Measurements from ENCODE around the gene USP11.

Gene USP11

DNA sequence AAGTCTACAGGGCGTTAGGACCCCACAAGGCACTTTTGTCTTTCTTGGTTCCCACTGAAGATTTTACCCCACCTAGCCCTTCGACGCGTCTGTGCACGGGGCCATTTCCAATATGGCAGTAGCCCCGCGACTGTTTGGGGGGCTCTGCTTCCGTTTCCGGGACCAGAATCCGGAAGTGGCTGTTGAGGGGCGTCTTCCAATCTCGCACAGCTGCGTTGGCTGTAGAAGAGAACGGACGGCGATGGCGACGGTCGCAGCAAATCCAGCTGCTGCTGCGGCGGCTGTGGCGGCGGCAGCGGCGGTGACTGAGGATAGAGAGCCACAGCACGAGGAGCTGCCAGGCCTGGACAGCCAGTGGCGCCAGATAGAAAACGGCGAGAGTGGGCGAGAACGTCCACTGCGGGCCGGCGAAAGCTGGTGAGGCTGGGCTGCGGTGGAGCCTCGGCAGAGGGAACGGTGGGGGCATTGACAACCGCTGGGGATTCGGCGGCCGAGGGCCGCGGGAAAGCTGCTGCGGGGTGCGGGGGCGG is at the start of gene USP11:
TSS of gene USP11 (plus strand) at position 207 of the 530 bp plus-strand sequence. CDS start at position 242, 35 bp downstream.
- H3K4me3 ChIP-seq (ENCODE audit: low read depth in 1 of 2, low read length in 2 of 2) = peak within 1 kb of the TSS; percentile 57 to 76
- H3K9ac ChIP-seq (ENCODE audit: low read depth, low read length) = peak within 1 kb of the TSS; percentile 88
- ATAC-seq (ENCODE audit: insufficient read depth, low read depth) (peak; percentile 69), DNase-seq (peak; percentile 84)
- peaks cover 25% of the 10 kb centered on the region for H3K36me3 ChIP-seq (ENCODE audit: insufficient read depth, low read length)
- H3K27me3 ChIP-seq (ENCODE audit: insufficient read depth, low read length, poor library complexity) = no peaks in the 10 kb centered on the region
- TF ChIP-seq, protein P1, sequence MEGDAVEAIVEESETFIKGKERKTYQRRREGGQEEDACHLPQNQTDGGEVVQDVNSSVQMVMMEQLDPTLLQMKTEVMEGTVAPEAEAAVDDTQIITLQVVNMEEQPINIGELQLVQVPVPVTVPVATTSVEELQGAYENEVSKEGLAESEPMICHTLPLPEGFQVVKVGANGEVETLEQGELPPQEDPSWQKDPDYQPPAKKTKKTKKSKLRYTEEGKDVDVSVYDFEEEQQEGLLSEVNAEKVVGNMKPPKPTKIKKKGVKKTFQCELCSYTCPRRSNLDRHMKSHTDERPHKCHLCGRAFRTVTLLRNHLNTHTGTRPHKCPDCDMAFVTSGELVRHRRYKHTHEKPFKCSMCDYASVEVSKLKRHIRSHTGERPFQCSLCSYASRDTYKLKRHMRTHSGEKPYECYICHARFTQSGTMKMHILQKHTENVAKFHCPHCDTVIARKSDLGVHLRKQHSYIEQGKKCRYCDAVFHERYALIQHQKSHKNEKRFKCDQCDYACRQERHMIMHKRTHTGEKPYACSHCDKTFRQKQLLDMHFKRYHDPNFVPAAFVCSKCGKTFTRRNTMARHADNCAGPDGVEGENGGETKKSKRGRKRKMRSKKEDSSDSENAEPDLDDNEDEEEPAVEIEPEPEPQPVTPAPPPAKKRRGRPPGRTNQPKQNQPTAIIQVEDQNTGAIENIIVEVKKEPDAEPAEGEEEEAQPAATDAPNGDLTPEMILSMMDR (IDR thresholded peaks at IDR 0.05; ENCODE audit: borderline replicate concordance, extremely low read depth, low read length, poor library complexity, severe bottlenecking) = no peak
- no peak for TF ChIP-seq EZH2 (IDR thresholded peaks at IDR 0.05; ENCODE audit: borderline replicate concordance, low read depth, low read length, severe bottlenecking)
- H3K4me1 ChIP-seq (ENCODE audit: insufficient read depth, low read length) = peaks cover 36% of the 10 kb centered on the region
- peak within 1 kb of the TSS; percentile 78 for H3K4me2 ChIP-seq (ENCODE audit: insufficient read depth, low read length)
- peak within 1 kb of the TSS; percentile 98 for H3K27ac ChIP-seq (ENCODE audit: low read length)
- H2AFZ ChIP-seq (ENCODE audit: low read depth, low read length) = peak within 1 kb of the TSS; percentile 82
- H4K20me1 ChIP-seq (ENCODE audit: insufficient read depth, low read length) = peaks cover 9% of the 10 kb centered on the region; the same call in 1 of the 2 replicates
- peaks cover 45% of the 10 kb centered on the region for H3K79me2 ChIP-seq (ENCODE audit: insufficient read depth, low read length)
- H3K9me3 ChIP-seq (ENCODE audit: insufficient read depth, low read length, severe bottlenecking) = no peaks in the 10 kb centered on the region

DNA sequence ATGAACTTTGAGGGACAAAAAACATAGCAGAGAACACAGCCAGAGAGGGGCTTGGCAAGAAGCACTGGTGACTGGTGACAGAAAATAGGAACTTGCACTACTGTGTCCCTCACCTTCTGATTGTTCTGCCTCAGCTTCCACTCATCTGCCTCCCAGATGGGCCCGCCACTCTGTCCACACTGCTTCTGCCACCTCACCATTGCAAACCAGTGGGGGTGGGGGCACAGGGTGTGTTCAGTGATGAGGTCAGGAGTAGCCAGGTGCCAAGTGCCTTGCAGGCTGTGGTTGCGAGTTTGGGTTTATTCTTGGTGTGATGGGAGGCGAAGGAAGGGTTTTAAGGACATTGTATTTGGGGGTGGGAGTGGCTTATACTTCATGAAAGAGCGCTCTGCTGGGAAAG is 48.3 kb upstream of the USP11 start:
- TF ChIP-seq, protein P1 (IDR thresholded peaks at IDR 0.05; ENCODE audit: borderline replicate concordance, extremely low read depth, low read length, poor library complexity, severe bottlenecking) = no peak
- no peak for TF ChIP-seq EZH2 (IDR thresholded peaks at IDR 0.05; ENCODE audit: borderline replicate concordance, low read depth, low read length, severe bottlenecking)

DNA sequence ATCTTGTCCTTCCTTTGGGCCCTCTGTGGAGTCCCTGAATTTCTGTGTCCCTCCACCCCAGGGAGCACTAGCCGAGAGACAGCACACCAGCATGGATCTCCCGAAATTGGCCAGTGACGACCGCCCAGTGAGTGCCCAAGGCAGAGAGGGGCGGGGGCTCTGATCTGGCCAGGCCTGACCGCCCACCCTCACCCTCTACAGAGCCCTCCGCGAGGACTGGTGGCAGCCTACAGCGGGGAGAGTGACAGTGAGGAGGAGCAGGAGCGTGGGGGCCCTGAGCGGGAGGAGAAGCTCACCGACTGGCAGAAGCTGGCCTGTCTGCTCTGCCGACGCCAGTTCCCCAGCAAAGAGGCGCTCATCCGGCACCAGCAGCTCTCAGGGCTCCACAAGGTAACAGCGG is 47.6 kb upstream of the USP11 start:
- Histone ChIP-seq H3K36me3 (ENCODE audit: insufficient read depth, low read length) (peaks cover 56% of the 10 kb centered on the region), H3K27ac (ENCODE audit: low read length) (no peak overlapping the region)
- ATAC-seq (ENCODE audit: insufficient read depth, low read depth) = no peak

More for the DNA sequence above, 48.3 kb upstream of the USP11 start:
- Histone ChIP-seq H3K4me1 (ENCODE audit: insufficient read depth, low read length) (no peaks in the 10 kb centered on the region), H3K27me3 (ENCODE audit: insufficient read depth, low read length, poor library complexity) (no peaks in the 10 kb centered on the region), H3K9me3 (ENCODE audit: insufficient read depth, low read length, severe bottlenecking) (no peaks in the 10 kb centered on the region), H3K4me3 (ENCODE audit: low read depth in 1 of 2, low read length in 2 of 2) (no peak overlapping the region), H3K9ac (ENCODE audit: low read depth, low read length) (no peak overlapping the region), H3K4me2 (ENCODE audit: insufficient read depth, low read length) (no peak overlapping the region), H2AFZ (ENCODE audit: low read depth, low read length) (no peak overlapping the region), H3K79me2 (ENCODE audit: insufficient read depth, low read length) (no peaks in the 10 kb centered on the region), H3K36me3 (ENCODE audit: insufficient read depth, low read length) (peaks cover 62% of the 10 kb centered on the region), H4K20me1 (ENCODE audit: insufficient read depth, low read length) (0 out of 2 replicates have a peak, but pooled peaks cover under 1% of the 10 kb centered on the region), H3K27ac (ENCODE audit: low read length) (no peak overlapping the region)
- no peak for ATAC-seq (ENCODE audit: insufficient read depth, low read depth)
- DNase-seq = no peak

More for the DNA sequence above, 47.6 kb upstream of the USP11 start:
- no peak overlapping the region for H3K4me2 ChIP-seq (ENCODE audit: insufficient read depth, low read length)
- no peaks in the 10 kb centered on the region for H3K79me2 ChIP-seq (ENCODE audit: insufficient read depth, low read length)
- no peak for DNase-seq
- H3K27me3 ChIP-seq (ENCODE audit: insufficient read depth, low read length, poor library complexity) = no peaks in the 10 kb centered on the region
- H2AFZ ChIP-seq (ENCODE audit: low read depth, low read length) = no peak overlapping the region
- H3K9ac ChIP-seq (ENCODE audit: low read depth, low read length) = no peak overlapping the region
- no peak for TF ChIP-seq EZH2 (IDR thresholded peaks at IDR 0.05; ENCODE audit: borderline replicate concordance, low read depth, low read length, severe bottlenecking)
- TF ChIP-seq, protein P1 (IDR thresholded peaks at IDR 0.05; ENCODE audit: borderline replicate concordance, extremely low read depth, low read length, poor library complexity, severe bottlenecking) = no peak
- H4K20me1 ChIP-seq (ENCODE audit: insufficient read depth, low read length) = no peaks in the 10 kb centered on the region
- peaks cover 4% of the 10 kb centered on the region for H3K4me1 ChIP-seq (ENCODE audit: insufficient read depth, low read length)
- H3K9me3 ChIP-seq (ENCODE audit: insufficient read depth, low read length, severe bottlenecking) = no peaks in the 10 kb centered on the region
- H3K4me3 ChIP-seq (ENCODE audit: low read depth in 1 of 2, low read length in 2 of 2) = no peak overlapping the region
